NCI-H2107 (cell line): ENCODE measurements around the gene CD3G.

Experiments
- DNase-seq: peaks from one replicate; lab custom pipeline; 2025; lab: John Stamatoyannopoulos, UW

CD3G gene

GRCh38 chr11:118325283-118325682 is 18.9 kb upstream of the CD3G start:
- DNase-seq, result no peak

GRCh38 chr11:118328745-118329144 is 15.4 kb upstream of the CD3G start:
- no peak for DNase-seq

GRCh38 chr11:118334745-118335144 is 9.4 kb upstream of the CD3G start:
- no peak for DNase-seq

GRCh38 chr11:118338637-118339061 is 5.5 kb upstream of the CD3G start:
- DNase-seq, result no peak

- DNase-seq, result no peak
Observed at GRCh38 chr11:118339281-118339961, 4.7 kb upstream of the CD3G start.

GRCh38 chr11:118340449-118340848 is 3.7 kb upstream of the CD3G start:
- no peak for DNase-seq

GRCh38 chr11:118341261-118341660 is 2.9 kb upstream of the CD3G start:
- DNase-seq, result no peak

GRCh38 chr11:118341815-118342489 is 2.2 kb upstream of the CD3G start:
- DNase-seq, result no peak

GRCh38 chr11:118342503-118343161 is 1.5 kb upstream of the CD3G start, which contains the start of gene CD3D:
CD3D (minus strand) TSS chr11:118342705; CDS start chr11:118342607, 98 bp downstream.
- DNase-seq, result no peak

GRCh38 chr11:118343248-118343647 is 896 bp upstream of the CD3G start:
- no peak for DNase-seq

GRCh38 chr11:118349475-118349874 is 5.3 kb downstream of the CD3G start:
- DNase-seq, result no peak

GRCh38 chr11:118353084-118353710 is 9.1 kb downstream of the CD3G start:
- no peak for DNase-seq

GRCh38 chr11:118358071-118358470 is 13.9 kb downstream of the CD3G start:
- DNase-seq, result no peak

- peak; percentile 89 for DNase-seq
Observed at GRCh38 chr11:118359295-118359958, 15.3 kb downstream of the CD3G start, which contains the start of gene UBE4A. UBE4A (plus strand) TSS chr11:118359600; CDS start chr11:118365081, 5,481 bp downstream.

- DNase-seq, result no peak
Observed at GRCh38 chr11:118364956-118365615, 20.9 kb downstream of the CD3G start.

- DNase-seq, result no peak
Observed at GRCh38 chr11:118366287-118366686, 22.1 kb downstream of the CD3G start.

GRCh38 chr11:118370774-118371173 is 26.6 kb downstream of the CD3G start:
- DNase-seq, result no peak

GRCh38 chr11:118373263-118373662 is 29.1 kb downstream of the CD3G start:
- DNase-seq, result no peak

GRCh38 chr11:118373871-118374270 is 29.7 kb downstream of the CD3G start:
- no peak for DNase-seq

- DNase-seq, result no peak
Observed at GRCh38 chr11:118374729-118375128, 30.6 kb downstream of the CD3G start.

GRCh38 chr11:118375978-118376377 is 31.8 kb downstream of the CD3G start:
- no peak for DNase-seq
